OCI-M2 (cell line): ENCODE measurements around the gene CTBS.
"Not testable (repeated sequence)": the region's sequence is repeated elsewhere in the genome, so short reads cannot be mapped to it uniquely, and the experiment has no call there.

ENCODE experiments used
- DNase-seq: peaks from one replicate; lab custom pipeline; 2025; ENCODE audit not compliant: unreplicated experiment; lab: John Stamatoyannopoulos, UW

The CTBS gene

GRCh38 chr1:84585803-84586202 lies 11.6 kb upstream of the CTBS start:
- DNase-seq = no peak

DNA sequence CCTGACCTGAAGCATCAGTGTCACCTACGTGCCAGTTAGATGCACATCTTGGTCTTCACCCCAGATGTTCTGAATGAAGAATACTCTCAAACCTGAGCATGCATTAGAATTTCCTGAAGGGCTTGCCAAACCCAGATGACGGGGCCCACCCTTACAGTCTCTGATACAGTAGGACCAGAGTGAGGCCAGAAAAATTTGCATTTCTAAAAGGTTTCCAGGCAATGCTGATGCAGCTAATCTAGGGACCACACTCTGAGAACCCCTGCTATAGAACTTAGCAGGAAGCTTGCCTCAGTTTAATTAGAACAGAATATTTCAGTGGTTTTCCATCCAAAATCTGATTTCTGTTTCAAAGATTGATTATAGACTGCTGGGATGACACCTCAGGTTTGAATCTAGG lies 9.9 kb upstream of the CTBS start:
- no peak for DNase-seq

DNA sequence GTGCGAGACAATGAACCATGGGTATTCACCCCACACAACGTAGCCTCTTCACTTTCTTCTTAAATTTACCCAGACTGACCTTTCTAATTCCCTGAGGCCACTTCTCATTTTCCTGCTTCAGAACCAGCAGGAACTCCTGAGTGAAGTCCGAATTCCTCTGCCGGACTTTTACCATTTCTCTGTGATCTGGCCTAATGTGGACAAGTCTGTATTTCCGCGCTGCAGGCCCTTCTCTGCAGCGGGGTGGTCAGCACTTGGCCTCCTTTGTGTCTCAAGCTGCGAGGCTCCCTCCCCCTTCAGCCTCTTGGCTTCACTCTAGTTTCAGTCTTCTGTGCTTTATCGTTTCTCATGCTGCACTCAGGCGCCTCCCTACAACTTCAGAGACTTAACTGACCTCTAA lies 9.4 kb upstream of the CTBS start:
- DNase-seq = no peak

GRCh38 chr1:84582802-84583587 lies 8.8 kb upstream of the CTBS start:
- no peak for DNase-seq

DNA sequence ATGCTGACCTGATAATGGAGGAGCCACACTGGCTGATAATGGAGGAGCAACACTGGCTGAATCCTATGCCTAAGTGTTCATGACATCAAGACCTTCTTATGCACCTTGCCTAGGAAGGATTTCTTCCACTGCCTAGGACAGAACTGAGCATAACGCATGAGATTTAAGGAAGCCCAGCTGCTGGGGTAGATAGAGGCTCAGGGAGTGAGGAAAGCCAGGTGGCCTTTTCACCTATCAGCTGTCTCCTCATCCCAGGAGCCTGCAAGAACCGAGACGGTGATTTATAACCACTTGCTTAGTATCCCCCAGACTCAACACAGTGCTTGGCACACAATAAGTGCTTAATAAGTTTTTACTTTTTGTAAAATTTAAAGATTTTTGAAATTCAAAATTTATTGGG lies 7.4 kb upstream of the CTBS start:
- DNase-seq = no peak

DNA sequence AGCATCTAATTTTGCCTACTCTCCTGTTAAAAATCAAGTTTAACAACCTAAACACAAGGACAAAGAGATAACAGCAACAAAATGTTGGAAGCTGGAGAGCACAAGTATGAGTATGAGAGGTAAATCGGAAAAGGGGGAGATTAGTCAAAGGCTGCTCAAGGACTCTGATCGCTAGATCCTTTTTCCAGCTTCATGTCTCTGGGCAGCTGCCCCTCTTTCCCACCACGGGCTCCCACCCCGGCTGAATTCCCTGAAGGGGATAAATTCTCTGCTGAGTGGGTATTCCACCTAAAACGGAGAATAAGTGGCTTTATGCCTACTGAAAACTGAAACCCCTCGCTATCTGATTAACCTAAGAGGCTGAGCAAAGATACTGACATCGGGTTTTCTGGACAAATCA lies 696 bp upstream of the CTBS start:
- DNase-seq = no peak

DNA sequence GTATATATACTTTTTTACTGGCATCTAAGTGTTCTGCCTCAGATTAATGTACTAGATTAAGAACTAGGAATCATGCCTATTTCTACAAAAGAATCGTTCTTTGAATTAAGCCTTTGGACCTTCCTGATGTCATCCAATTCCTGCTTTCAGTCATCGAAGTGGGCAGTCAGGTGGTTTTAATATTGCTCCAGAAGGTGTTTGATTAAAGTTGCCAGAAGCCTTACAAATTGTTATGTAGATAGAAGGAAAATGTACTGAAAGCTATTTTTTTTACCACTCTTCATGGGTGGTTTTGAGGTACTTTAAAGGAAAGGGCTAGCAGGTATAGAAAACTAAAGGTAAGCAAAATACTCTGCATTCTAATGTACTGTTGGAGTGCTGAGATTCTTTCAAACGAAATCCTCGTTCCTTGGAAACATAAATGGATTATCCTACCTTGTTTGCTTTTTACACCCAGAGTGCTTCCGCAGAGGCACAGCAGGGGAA lies 716 bp downstream of the CTBS start:
- DNase-seq = no peak

- no peak for DNase-seq
Observed at GRCh38 chr1:84571150-84571535, 3.1 kb downstream of the CTBS start.

- DNase-seq = no peak
Observed at GRCh38 chr1:84570436-84571149, 3.6 kb downstream of the CTBS start.

DNA sequence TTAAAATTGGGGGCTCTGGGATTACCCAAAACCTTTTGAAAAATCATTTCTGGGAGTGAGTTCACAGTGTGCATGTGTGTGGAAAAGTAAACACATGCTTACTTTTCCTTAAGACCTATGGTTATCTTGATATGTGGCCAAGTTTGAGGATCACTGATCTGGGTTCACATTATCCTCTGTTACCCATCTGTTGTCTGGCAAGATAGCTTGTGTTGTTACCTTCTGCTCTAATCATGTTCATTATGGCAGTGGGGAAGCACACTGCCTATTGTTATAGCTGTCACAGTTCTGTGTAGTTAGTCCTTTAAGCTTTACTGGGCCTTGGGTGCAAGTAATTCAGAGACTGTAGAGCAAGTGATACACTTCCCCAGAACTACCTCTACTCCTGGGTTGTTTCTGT lies 5.0 kb downstream of the CTBS start:
- no peak for DNase-seq

DNA sequence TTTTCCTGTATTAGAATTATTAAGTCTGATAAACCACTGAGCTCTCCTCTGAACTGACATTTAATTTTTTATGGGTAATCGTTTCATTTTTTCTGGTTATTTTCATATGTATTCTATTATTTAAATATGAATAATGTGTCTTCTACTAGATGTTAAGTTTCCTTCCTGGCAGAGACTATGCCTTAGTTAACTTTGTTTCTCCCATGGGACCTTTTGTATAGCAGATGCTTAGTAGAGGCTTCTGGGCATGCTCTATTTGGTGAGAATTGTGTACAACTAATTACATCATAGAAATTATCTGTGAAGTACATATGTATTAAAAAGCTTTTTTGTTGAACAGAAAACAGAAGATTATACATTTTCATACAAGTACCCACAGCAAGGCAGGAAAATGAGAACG lies 23.4 kb downstream of the CTBS start:
- no peak for DNase-seq

DNA sequence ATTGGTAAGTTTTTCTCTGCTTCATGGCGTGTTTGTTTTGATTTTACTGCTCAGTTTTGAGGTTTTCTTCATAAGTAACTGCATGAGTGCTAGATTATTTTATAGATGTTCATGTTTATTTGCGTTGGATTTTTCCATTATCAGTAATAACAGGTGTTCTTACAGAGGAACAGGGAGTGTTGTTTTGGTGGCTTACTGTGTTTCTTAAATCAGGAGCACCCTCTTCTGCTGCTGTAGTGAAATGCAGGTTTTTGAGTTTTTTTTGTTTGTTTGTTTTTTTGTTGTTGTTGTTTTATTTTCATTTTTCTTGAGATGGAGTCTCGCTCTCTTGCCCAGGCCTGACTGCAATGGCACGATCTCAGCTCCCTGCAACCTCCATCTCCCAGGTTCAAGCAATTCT lies 32.6 kb downstream of the CTBS start:
- DNase-seq = no peak

GRCh38 chr1:84540759-84541158 lies 33.5 kb downstream of the CTBS start:
- DNase-seq = no peak

GRCh38 chr1:84539972-84540371 lies 34.3 kb downstream of the CTBS start:
- no peak for DNase-seq

GRCh38 chr1:84538599-84538998 lies 35.6 kb downstream of the CTBS start:
- DNase-seq = no peak

DNA sequence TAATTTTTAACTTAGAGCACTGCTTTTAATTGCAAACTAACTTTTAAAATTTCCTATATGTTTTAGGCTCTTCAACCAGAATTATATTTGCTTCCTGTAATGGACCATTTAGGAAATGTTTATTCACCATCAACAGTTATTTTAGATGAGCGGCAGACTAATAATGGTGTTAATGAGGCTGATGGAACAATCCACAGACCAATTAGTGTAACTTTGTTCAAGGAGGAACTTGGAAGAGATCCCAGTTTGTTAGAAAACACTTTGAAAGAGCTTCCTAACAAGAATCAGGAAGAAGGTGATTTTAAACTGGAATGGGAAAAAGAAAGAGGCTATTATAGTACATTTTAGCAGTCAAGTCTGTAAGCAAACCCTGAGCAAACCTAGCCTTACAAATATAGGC lies 48.5 kb downstream of the CTBS start:
- no peak for DNase-seq

GRCh38 chr1:84524590-84524989 lies 49.6 kb downstream of the CTBS start:
- no peak for DNase-seq

DNA sequence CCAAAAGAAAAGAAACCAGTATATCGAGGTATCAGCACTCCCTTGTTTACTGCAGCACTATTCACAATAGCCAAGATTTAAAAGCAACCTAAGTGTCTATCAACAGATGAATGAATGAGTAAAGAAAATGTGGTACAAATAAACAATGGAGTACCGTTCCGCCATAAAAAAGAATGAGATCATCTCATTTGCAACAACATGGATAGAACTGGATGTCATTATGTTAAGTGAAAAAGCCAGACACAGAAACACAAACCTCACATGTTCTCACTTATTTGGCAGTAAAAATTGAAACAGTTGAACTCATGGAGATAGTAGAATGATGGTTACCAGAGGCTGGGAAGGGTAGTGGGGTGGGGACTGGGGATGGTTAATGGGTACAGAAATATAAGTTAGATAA lies 63.6 kb downstream of the CTBS start:
- DNase-seq = no peak

- DNase-seq = no peak
Observed at GRCh38 chr1:84510165-84510564, 64.1 kb downstream of the CTBS start.

- DNase-seq = no peak
Observed at GRCh38 chr1:84509029-84509428, 65.2 kb downstream of the CTBS start.

- DNase-seq = no peak
Observed at GRCh38 chr1:84508510-84508909, 65.7 kb downstream of the CTBS start.

DNA sequence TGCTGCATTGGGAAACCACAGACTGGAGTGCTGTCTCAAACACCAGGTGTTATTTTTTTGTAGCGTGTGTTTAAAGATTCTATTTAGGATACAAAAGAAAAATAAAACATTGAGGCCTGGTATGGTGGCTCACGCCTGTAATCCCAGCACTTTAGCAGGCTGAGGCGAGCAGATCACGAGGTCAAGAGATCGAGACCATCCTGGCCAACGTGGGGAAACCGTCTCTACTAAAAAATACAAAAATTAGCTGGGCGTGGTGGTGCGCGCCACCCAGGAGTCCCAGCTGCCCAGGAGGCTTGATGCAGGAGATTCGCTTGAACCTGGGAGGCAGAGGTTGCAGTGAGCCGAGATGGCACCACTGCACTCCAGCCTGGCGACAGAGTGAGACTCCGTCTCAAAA lies 66.4 kb downstream of the CTBS start:
- DNase-seq = not testable (repeated sequence)
